ENCODE data around the gene ENDOV.

The ENDOV gene

DNA sequence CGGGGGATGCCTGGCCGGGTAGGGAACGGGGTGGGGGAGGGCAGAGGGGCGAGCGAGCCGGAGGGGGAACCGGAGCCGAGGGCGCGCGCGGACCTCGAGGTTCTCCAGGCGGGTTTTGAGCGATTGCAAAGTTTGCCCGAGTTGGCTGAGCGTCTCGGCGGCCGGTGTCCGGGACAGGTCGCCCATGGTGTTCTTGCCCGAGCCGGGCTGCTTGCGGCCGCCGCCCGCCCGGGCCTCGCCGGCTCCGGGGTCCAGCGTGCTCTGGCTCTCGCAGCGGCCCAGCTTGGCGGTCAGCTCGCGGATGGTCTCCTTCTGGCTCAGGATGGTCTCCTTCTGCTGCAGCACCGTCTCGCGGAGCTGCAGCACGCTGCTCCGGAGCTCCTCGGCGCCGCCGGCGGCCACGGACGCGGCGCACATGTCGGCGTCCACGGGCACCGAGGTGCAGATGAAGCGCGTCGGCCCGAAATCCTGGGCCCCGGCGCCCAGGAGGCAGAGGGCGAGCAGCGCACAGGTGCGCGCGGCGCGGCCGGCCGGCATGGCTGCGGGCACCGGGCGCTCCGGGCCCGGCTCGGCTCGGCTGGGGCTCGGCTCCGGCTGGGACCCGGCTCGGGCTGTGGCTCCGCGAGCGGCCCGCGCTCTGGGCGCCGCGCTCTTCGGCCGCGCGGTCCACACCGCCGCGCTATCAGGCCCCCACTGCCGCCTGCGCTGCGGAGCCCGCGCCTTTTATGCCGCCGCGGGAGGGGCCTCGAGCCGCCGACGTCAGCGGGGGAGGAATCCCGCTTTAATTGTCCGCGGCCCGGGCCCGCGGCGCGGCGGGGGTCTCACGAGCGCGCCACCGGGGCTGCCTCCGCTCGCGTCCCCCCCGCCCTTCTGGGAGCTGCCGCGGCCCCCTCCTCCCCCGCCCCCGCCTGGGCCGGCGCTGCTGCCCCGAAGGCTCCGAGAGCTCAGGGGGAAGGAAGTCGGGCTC is 61.2 kb downstream of the ENDOV start, which contains the start of gene NPTX1:
Gene NPTX1, minus strand, starts transcription at position 698 of the 967 bp plus-strand sequence. Its CDS starts 161 bp downstream, at position 537.
- Histone ChIP-seq H3K4me3 (ENCODE audit: low read length) (peak within 1 kb of the TSS; percentile 10), H3K4me1 (ENCODE audit: control insufficient read depth, low read depth, low read length) (no peaks in the 10 kb centered on the region), H3K9me3 (ENCODE audit: control insufficient read depth, low read depth, low read length) (no peaks in the 10 kb centered on the region), H3K9ac (ENCODE audit: low read length) (no peak within 1 kb of the TSS), H3K27me3 (ENCODE audit: control insufficient read depth, insufficient read depth, low read length) (peaks cover 100% of the 10 kb centered on the region), H3K27ac (ENCODE audit: low read length) (no peak within 1 kb of the TSS), H3K36me3 (ENCODE audit: control insufficient read depth, low read depth, low read length) (no peaks in the 10 kb centered on the region)

DNA sequence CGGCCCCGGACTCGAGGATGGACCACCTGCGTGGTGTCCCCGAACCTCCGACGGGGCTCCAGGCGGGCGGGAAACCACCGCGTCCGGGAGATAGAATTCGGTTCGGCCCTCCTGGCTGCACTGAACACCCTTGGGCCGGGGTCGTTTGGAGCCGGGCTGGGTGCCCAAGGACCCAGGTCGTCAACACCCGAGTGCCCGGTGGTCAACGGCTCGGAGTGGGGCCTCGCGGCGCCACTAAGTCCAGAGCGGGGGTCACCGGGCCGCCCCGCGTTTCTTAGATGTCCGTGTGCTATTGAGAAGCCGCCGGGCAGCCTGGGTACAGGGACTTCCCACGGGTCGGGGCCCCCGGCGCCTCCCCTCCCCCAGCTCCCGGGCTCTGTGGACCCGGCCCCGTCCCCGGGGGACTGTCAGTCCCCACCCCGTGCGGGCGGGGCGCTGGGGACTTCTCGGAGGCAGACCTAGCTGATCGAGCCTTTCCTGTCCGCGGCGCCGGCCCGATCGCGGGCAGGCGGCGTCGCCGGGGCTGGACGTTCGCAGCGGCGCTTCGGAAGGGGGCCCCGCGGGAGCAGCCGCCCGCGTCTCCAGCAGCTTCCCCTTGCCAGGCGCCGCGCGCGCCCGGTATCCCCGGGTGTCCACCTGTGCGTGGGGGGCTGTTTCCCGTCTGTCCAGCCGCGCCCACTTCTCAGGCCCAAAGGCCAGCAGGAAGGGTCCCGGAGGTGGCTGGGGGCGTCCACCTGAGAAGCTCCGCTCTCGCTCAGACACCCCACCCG is 62.1 kb downstream of the ENDOV start:
- H3K27me3 ChIP-seq (ENCODE audit: control insufficient read depth, insufficient read depth, low read length) = peaks cover 100% of the 10 kb centered on the region

DNA sequence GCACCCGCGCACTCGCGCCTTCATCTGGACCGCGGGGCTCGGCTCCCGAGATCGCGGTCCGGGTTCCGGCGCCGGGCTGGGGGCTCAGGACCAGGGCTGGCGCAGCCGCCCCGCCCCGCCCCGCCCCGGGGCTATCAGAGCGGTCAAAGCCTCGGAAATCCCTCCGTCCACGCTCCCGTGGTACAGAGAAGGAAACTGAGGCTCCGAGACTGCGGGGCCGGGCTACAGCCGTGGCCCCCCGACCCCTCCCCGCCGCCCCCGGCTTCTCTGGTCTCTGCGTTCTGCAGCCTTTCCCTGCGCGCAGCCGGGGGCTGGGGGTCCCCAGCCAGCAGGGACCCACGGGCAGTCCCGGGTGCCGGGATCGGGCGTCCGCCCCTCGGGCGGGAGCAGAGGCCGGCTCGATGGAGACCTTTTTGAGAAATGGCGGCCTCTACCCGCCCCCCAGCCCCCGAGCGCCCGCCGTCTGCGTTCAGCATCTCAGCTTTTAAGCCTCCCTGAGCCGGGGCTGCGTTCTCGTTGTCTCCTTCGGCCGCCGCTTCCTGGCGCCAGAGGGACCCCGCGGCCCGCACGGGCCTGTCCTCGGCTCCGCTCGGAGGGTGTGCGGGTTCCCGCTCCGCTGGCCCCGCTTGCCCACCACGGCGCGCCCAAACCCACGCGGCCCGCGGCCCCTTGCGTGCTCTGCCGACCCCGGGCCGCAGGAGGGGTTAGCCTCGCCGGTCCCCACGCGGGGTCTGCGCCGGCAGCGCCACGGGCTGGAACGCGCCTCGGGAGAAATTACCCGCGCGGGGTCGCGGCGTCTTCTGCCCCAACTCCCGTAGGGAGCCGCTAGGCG is 62.9 kb downstream of the ENDOV start:
- Histone ChIP-seq H3K4me1 (ENCODE audit: control insufficient read depth, low read depth, low read length) (no peaks in the 10 kb centered on the region), H3K36me3 (ENCODE audit: control insufficient read depth, low read depth, low read length) (no peaks in the 10 kb centered on the region), H3K27ac (ENCODE audit: low read length) (no peak overlapping the region), H3K4me3 (ENCODE audit: low read length) (no peak overlapping the region), H3K27me3 (ENCODE audit: control insufficient read depth, insufficient read depth, low read length) (peaks cover 100% of the 10 kb centered on the region), H3K9me3 (ENCODE audit: control insufficient read depth, low read depth, low read length) (no peaks in the 10 kb centered on the region), H3K9ac (ENCODE audit: low read length) (no peak overlapping the region)

More for the DNA sequence above, 62.1 kb downstream of the ENDOV start:
- Histone ChIP-seq H3K9me3 (ENCODE audit: control insufficient read depth, low read depth, low read length) (no peaks in the 10 kb centered on the region), H3K4me3 (ENCODE audit: low read length) (no peak overlapping the region), H3K4me1 (ENCODE audit: control insufficient read depth, low read depth, low read length) (no peaks in the 10 kb centered on the region), H3K9ac (ENCODE audit: low read length) (no peak overlapping the region), H3K36me3 (ENCODE audit: control insufficient read depth, low read depth, low read length) (no peaks in the 10 kb centered on the region), H3K27ac (ENCODE audit: low read length) (no peak overlapping the region)

DNA sequence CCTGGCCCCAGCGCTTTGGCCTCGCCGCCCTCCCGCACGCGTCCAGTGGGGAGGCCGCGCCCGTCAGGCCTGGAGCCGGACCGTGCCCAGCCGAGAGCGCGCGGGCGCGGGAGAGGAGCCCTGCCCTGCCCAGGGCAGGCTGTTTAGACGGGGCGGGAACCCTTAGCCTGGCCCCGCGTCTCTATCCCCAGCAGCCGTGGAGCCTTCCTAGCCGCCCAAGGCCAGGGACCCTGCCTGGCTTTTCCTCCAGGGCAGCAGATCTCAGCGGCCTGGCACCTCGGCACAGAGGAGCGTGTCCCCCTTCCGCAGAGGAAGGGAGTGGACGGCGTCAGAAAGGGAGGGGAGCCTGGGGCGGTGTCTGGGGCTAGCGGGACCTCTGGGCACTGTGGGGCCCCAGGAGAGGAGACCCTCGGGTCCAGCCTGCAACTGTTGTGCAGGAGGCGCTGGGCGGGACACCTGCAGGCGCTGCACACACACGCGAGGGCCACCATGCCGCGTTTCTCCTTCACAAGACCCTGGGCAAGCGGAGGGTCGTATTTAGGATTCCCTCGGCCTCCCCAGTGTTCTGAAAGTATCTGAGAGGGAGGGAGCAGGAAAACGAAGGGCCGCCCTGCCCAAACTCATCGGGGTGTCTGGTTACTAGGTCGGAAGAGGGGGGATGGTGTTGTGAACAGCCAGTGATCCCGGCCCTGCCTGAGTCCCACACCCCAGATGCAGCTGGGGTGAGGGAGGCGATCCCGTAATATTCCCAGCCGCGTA is 63.7 kb downstream of the ENDOV start:
- Histone ChIP-seq H3K9me3 (ENCODE audit: control insufficient read depth, low read depth, low read length) (no peaks in the 10 kb centered on the region), H3K9ac (ENCODE audit: low read length) (no peak overlapping the region), H3K27ac (ENCODE audit: low read length) (no peak overlapping the region), H3K4me1 (ENCODE audit: control insufficient read depth, low read depth, low read length) (no peaks in the 10 kb centered on the region), H3K4me3 (ENCODE audit: low read length) (peak overlapping the region; percentile 13), H3K27me3 (ENCODE audit: control insufficient read depth, insufficient read depth, low read length) (peaks cover 100% of the 10 kb centered on the region), H3K36me3 (ENCODE audit: control insufficient read depth, low read depth, low read length) (no peaks in the 10 kb centered on the region)

DNA sequence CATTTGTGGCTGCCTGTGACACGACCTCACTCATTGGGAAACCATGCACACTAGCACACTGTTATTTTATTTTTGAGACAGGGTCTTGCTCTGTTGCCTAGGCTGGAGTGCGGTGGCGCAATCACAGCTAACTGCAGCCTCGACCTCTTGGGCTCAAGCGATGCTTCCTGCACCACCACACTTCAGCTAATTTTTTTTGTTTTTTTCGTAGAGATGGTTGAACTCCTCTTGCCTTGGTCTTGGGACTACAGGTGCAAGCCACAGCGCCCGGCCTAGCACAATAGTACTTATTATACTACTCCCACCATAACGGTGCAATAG is 64.2 kb downstream of the ENDOV start:
- Histone ChIP-seq H3K4me3 (ENCODE audit: low read length) (peak overlapping the region; percentile 13), H3K27me3 (ENCODE audit: control insufficient read depth, insufficient read depth, low read length) (peaks cover 97% of the 10 kb centered on the region), H3K27ac (ENCODE audit: low read length) (no peak overlapping the region), H3K36me3 (ENCODE audit: control insufficient read depth, low read depth, low read length) (no peaks in the 10 kb centered on the region), H3K4me1 (ENCODE audit: control insufficient read depth, low read depth, low read length) (no peaks in the 10 kb centered on the region), H3K9ac (ENCODE audit: low read length) (no peak overlapping the region), H3K9me3 (ENCODE audit: control insufficient read depth, low read depth, low read length) (no peaks in the 10 kb centered on the region)

DNA sequence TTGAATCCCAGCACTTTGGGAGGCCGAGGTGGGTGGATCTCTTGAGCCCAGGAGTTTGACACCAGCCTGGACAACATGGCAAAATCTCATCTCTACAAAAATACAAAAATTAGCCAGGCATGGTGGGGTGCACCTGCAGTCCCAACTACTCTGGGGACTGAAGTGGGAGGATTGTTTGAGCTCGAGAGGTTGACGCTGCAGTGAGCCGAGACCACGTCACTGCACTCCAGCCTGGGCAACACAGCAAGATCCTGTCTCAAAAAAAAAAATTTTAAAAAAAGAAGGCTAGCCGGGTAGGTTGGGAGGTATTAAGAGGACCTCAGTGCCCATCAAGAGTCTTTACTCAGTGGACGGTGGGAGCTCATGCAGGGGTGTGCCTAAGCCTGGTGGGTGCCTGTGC is 65.3 kb downstream of the ENDOV start:
- Histone ChIP-seq H3K9ac (ENCODE audit: low read length) (no peak overlapping the region), H3K27ac (ENCODE audit: low read length) (no peak overlapping the region), H3K27me3 (ENCODE audit: control insufficient read depth, insufficient read depth, low read length) (peaks cover 86% of the 10 kb centered on the region), H3K9me3 (ENCODE audit: control insufficient read depth, low read depth, low read length) (no peaks in the 10 kb centered on the region), H3K4me3 (ENCODE audit: low read length) (no peak overlapping the region), H3K36me3 (ENCODE audit: control insufficient read depth, low read depth, low read length) (no peaks in the 10 kb centered on the region), H3K4me1 (ENCODE audit: control insufficient read depth, low read depth, low read length) (no peaks in the 10 kb centered on the region)

DNA sequence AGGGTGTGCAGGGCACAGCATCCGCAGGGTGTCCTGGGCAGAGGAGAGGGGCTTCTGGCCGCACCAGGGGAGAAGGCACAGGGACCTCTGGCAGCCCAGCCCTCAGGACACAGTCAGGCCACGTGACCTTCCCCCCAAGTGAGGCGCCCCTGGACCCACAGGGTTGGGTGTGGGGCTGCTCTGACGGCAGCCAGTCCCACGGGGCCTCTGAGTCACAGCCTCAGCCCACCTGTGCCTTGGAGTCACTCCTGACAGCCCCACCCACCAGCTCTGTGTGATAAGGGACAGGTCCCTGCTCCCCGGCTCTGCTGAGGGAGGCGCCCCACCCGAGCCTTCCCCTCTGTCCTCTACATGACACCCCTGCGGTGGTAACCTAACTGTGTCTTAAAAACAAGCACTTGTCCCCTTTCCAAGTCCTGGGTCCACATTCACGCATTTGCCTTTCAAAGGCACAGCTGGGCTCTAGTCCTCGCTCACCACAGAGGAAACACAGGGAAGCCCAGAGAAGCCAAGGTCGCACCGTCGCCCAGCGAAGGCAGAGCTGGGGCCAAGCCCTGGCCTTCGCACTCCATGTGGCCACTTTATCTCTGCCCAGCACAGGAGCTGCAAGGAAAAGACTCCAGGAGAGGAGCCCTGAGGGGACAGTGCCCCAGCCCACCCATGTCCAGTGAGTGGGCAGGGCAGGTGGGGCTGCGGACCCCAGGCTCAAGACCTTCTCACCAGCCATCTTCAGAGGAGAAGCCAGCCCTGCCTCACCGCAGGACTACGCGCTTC is 66.5 kb downstream of the ENDOV start:
- H3K9me3 ChIP-seq (ENCODE audit: control insufficient read depth, low read depth, low read length) = no peaks in the 10 kb centered on the region
- no peak overlapping the region for H3K4me3 ChIP-seq (ENCODE audit: low read length)
- no peak overlapping the region for H3K27ac ChIP-seq (ENCODE audit: low read length)
- H3K9ac ChIP-seq (ENCODE audit: low read length) = no peak overlapping the region
- no peaks in the 10 kb centered on the region for H3K4me1 ChIP-seq (ENCODE audit: control insufficient read depth, low read depth, low read length)
- peaks cover 77% of the 10 kb centered on the region for H3K27me3 ChIP-seq (ENCODE audit: control insufficient read depth, insufficient read depth, low read length)
- no peaks in the 10 kb centered on the region for H3K36me3 ChIP-seq (ENCODE audit: control insufficient read depth, low read depth, low read length)

DNA sequence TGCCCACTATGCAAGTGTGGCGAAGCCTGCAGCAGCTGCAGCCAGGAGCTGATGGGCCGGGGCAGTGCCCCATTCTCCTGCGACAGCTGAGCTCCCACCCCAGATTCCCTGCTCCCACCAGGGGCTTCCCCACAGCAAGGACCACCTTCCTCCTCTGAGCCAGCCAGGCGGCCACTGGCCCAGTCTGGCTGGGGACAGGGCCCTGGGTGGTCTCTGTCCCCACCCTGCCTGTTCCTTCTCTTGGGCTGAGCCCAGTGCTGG is 67.0 kb downstream of the ENDOV start:
- Histone ChIP-seq H3K27me3 (ENCODE audit: control insufficient read depth, insufficient read depth, low read length) (peaks cover 77% of the 10 kb centered on the region), H3K9ac (ENCODE audit: low read length) (no peak overlapping the region), H3K36me3 (ENCODE audit: control insufficient read depth, low read depth, low read length) (no peaks in the 10 kb centered on the region), H3K4me3 (ENCODE audit: low read length) (no peak overlapping the region), H3K27ac (ENCODE audit: low read length) (no peak overlapping the region), H3K9me3 (ENCODE audit: control insufficient read depth, low read depth, low read length) (no peaks in the 10 kb centered on the region), H3K4me1 (ENCODE audit: control insufficient read depth, low read depth, low read length) (peaks cover 2% of the 10 kb centered on the region)

DNA sequence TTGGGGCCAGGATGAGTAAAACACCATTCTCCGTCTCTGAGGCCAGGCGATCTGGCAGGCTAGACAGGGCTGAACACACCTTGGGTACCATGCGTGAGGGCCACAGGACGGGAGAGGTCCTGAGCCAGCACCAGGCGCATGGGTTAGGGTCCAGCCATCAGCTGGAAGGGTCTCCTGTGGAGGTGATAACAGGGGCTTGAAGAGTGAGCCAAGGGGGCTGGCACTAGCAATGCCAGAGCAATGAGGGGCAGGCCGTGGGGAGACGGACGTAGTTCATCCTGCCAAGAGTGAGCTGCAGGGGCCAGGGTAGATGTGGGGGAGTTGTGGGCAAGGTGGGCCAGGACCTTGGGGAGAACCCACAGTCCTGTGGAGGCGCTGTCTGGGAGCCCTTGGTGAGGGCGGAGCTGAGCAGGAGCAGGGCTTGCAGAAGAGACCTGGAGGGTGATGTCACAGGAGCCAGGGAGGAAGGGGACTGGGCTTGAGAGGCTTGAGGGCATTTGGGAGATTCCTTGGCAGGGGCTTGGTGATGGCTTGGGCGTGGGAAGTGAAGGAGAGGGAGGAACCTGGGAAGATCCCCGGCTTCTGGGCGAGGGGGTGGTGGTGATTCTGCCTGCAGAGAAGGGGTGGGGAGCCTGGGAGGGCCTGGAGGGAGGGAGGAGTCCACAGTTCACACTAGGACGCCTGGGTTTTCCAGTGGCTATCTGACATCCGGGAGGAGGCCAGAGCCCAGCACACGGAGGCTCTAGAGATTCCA is 67.8 kb downstream of the ENDOV start:
- Histone ChIP-seq H3K9me3 (ENCODE audit: control insufficient read depth, low read depth, low read length) (no peaks in the 10 kb centered on the region), H3K27me3 (ENCODE audit: control insufficient read depth, insufficient read depth, low read length) (peaks cover 77% of the 10 kb centered on the region), H3K9ac (ENCODE audit: low read length) (no peak overlapping the region), H3K4me3 (ENCODE audit: low read length) (no peak overlapping the region), H3K4me1 (ENCODE audit: control insufficient read depth, low read depth, low read length) (peaks cover 4% of the 10 kb centered on the region), H3K36me3 (ENCODE audit: control insufficient read depth, low read depth, low read length) (no peaks in the 10 kb centered on the region), H3K27ac (ENCODE audit: low read length) (no peak overlapping the region)

DNA sequence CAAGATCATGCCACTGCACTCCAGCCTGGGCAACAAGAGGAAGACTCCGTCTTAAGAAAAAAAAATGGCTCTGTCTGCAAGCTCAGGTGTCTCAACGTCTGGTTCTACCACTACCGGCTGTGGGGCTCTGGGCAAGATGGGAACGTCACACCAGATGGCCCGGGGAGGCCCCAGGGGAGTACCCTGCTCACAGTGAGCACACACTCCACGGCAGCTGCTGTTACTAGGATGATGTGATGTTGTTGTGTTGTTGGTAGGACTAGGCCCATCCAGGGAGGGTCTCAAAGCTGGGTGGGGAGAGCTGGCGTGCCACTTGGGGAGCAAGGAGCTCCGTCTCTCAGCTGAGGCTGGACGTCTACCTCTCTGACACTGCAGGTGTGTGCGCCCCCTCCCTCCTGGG is 70.9 kb downstream of the ENDOV start:
- peaks cover 56% of the 10 kb centered on the region for H3K27me3 ChIP-seq (ENCODE audit: control insufficient read depth, insufficient read depth, low read length)
- H3K36me3 ChIP-seq (ENCODE audit: control insufficient read depth, low read depth, low read length) = no peaks in the 10 kb centered on the region
- no peaks in the 10 kb centered on the region for H3K9me3 ChIP-seq (ENCODE audit: control insufficient read depth, low read depth, low read length)
- H3K4me3 ChIP-seq (ENCODE audit: low read length) = no peak overlapping the region
- no peak overlapping the region for H3K27ac ChIP-seq (ENCODE audit: low read length)
- peaks cover 4% of the 10 kb centered on the region for H3K4me1 ChIP-seq (ENCODE audit: control insufficient read depth, low read depth, low read length)
- H3K9ac ChIP-seq (ENCODE audit: low read length) = no peak overlapping the region
